Testis (tissue), 3 donors: Measurements from ENCODE around the gene STK33. TPM values are rescaled to one million over a fixed set of nuclear protein-coding genes. Genes with fewer than 3 reads are reported as not detected.

Experiments
- DNase-seq: peaks from one replicate; pipeline ENCODE4 v3.0.0-alpha.2; 2019
- H3K27ac ChIP-seq, 2 donors: fragments of 200-600 bp; sonication (generic); one replicate each; pipeline ENCODE4 v1.5.1; 2019
- H3K27me3 ChIP-seq: fragments of 200-600 bp; sonication (generic); one replicate; pipeline ENCODE4 v1.5.1; 2019
- H3K36me3 ChIP-seq: fragments of 200-600 bp; sonication (generic); one replicate; pipeline ENCODE4 v1.5.1; 2017; ENCODE audit warnings: low read depth; ENCODE audit errors: missing control alignments
- H3K4me1 ChIP-seq: fragments of 200-600 bp; sonication (generic); one replicate; pipeline ENCODE4 v1.5.1; 2019
- H3K4me3 ChIP-seq, 2 donors: fragments of 200-600 bp; sonication (generic); one replicate each; pipeline ENCODE4 v1.5.1; 2017 to 2019
- H3K9me3 ChIP-seq: fragments of 200-600 bp; sonication (generic); one replicate; pipeline ENCODE4 v1.5.1; 2017
- CTCF ChIP-seq, 3 experiments: fragments of 450-650 bp in 2 of 3; fragments of 200-600 bp in 1 of 3; sonication (generic) in 1 of 3; IDR thresholded peaks; one replicate each; pipeline ENCODE4 v1.5.1; 2016 to 2019; ENCODE audit warnings: antibody characterized with exemption in 3 of 3, mild to moderate bottlenecking in 2 of 3, moderate library complexity in 1 of 3
- POLR2A ChIP-seq: fragments of 450-650 bp; IDR thresholded peaks from one replicate; pipeline ENCODE4 v1.6.1; 2017; ENCODE audit warnings: antibody characterized with exemption, mild to moderate bottlenecking, moderate library complexity
- WGBS, 2 donors: methylation state at CpG; one replicate each; pipeline ENCODE4 v1.1.5; 2018; 5-methylcytosine and 5-hydroxymethylcytosine counted together
- intact Hi-C: fragments of 100-400 bp; cut with DNase I; formaldehyde crosslinking; loops from one replicate; pipeline ENCODE4 v1.15.1; 2023; ENCODE audit warnings: low total_unique reads
- polyA plus RNA-seq: library from polyadenylated mRNA; stranded (reverse); fragments of 350-450 nt; fragmentation: Illumina TruSeq; extraction: RNeasy Lipid Tissue Mini Kit (QIAGEN cat#74804); gene quantifications from one replicate; pipeline ENCODE4 v1.2.3, GENCODE V29; 2014; ENCODE audit warnings: low read depth, low replicate concordance; ENCODE audit not compliant: insufficient read depth
- total RNA-seq, 2 donors: library from RNA; depleted of rRNA; stranded (reverse); fragments of >200 nt; gene quantifications; one replicate each; pipeline ENCODE4 v1.2.3, GENCODE V29; 2016

The STK33 gene
- total and polyA plus RNA-seq, 3 donors from 2014 or later: 36.6 to 101 (median 49.9) TPM

- Histone ChIP-seq H3K27me3 (no peaks in the 10 kb centered on the region), H3K9me3 (no peaks in the 10 kb centered on the region), H3K4me3 (no peak overlapping the region), H3K36me3 (no peaks in the 10 kb centered on the region), H3K4me1 (no peaks in the 10 kb centered on the region), H3K27ac (no peak overlapping the region)
- WGBS, 2 donors: 91 to 94% methylated on average over 1 of the region's 1 CpG
- intact Hi-C loops: no loop called here
- no peak for DNase-seq
- TF ChIP-seq POLR2A (no peak), CTCF (IDR thresholded peaks at IDR 0.05) (no peak)
Measured at GRCh38 chr11:8415195-8415594, 178.8 kb downstream of the STK33 start.

- Histone ChIP-seq H3K9me3 (no peaks in the 10 kb centered on the region), H3K27ac (no peak overlapping the region), H3K4me1 (no peaks in the 10 kb centered on the region), H3K27me3 (no peaks in the 10 kb centered on the region), H3K4me3 (no peak overlapping the region), H3K36me3 (no peaks in the 10 kb centered on the region)
- intact Hi-C loops: no loop called here
- TF ChIP-seq CTCF (IDR thresholded peaks at IDR 0.05) (no peak), POLR2A (no peak)
- no peak for DNase-seq
- WGBS, 2 donors: 44 to 49% methylated on average over 3 of the region's 3 CpGs
Measured at GRCh38 chr11:8408151-8408941, 185.7 kb downstream of the STK33 start.

- Histone ChIP-seq H3K36me3 (no peaks in the 10 kb centered on the region), H3K4me1 (no peaks in the 10 kb centered on the region), H3K4me3 (no peak overlapping the region), H3K27me3 (no peaks in the 10 kb centered on the region), H3K9me3 (no peaks in the 10 kb centered on the region), H3K27ac (no peak overlapping the region)
- DNase-seq: no peak
- WGBS, 2 donors: 29 to 36% methylated on average over 1 of the region's 1 CpG
- intact Hi-C loops: no loop called here
- TF ChIP-seq CTCF (IDR thresholded peaks at IDR 0.05): no peak
- TF ChIP-seq POLR2A: no peak
Measured at GRCh38 chr11:8403310-8403709, 190.7 kb downstream of the STK33 start.

GRCh38 chr11:8392886-8393285 is 201.1 kb downstream of the STK33 start:
- no peaks in the 10 kb centered on the region for H3K9me3 ChIP-seq
- H3K36me3 ChIP-seq: no peaks in the 10 kb centered on the region
- H3K4me1 ChIP-seq: peaks cover 21% of the 10 kb centered on the region
- 92 to 96% methylated on average over 3 of the region's 3 CpGs for WGBS, 2 donors
- no peak overlapping the region for H3K27ac ChIP-seq
- H3K27me3 ChIP-seq: no peaks in the 10 kb centered on the region
- no peak for TF ChIP-seq POLR2A
- TF ChIP-seq CTCF (IDR thresholded peaks at IDR 0.05): no peak
- no peak overlapping the region for H3K4me3 ChIP-seq
- intact Hi-C loops: no loop called here
- no peak for DNase-seq

- no peak for DNase-seq
- no peak overlapping the region for H3K27ac ChIP-seq
- H3K4me3 ChIP-seq: no peak overlapping the region
- H3K36me3 ChIP-seq: no peaks in the 10 kb centered on the region
- WGBS, 2 donors: 75 to 83% methylated on average over 4 of the region's 4 CpGs
- no peaks in the 10 kb centered on the region for H3K27me3 ChIP-seq
- peaks cover 28% of the 10 kb centered on the region for H3K4me1 ChIP-seq
- TF ChIP-seq POLR2A (no peak), CTCF (IDR thresholded peaks at IDR 0.05) (no peak)
- no peaks in the 10 kb centered on the region for H3K9me3 ChIP-seq
- intact Hi-C loops: no loop called here
Measured at GRCh38 chr11:8392166-8392565, 201.9 kb downstream of the STK33 start.
